MM.1S (cell line): Measurements from ENCODE around the gene F12.

Experiments used
- DNase-seq: peaks from one replicate; pipeline ENCODE4 v3.0.0-alpha.2; 2015
- H2AFZ ChIP-seq: fragments of 300-600 bp; sonication (generic); 2 replicates; pipeline ENCODE4 v1.6.0; 2016; ENCODE audit warnings: antibody characterized with exemption, low read length
- H3F3A ChIP-seq: fragments of 300-600 bp; sonication (generic); 2 replicates; pipeline ENCODE4 v1.6.1; 2016; ENCODE audit warnings: mild to moderate bottlenecking, antibody characterized with exemption, low read length, moderate library complexity, mixed read lengths; ENCODE audit not compliant: insufficient read depth
- H3K27ac ChIP-seq: fragments of 300-600 bp; sonication (generic); 2 replicates; pipeline ENCODE4 v1.5.1; 2016; ENCODE audit warnings: mild to moderate bottlenecking, low read length
- H3K27me3 ChIP-seq: fragments of 300-600 bp; sonication (generic); replicated peaks from 2 replicates; pipeline ENCODE4 v1.6.0; 2016; ENCODE audit warnings: low read length; ENCODE audit not compliant: insufficient read depth
- H3K36me3 ChIP-seq: fragments of 300-600 bp; sonication (generic); replicated peaks from 2 replicates; pipeline ENCODE4 v1.6.1; 2016; ENCODE audit warnings: mild to moderate bottlenecking, low read length, mixed read lengths; ENCODE audit not compliant: insufficient read depth
- H3K4me1 ChIP-seq: fragments of 300-600 bp; sonication (generic); 2 replicates; pipeline ENCODE4 v1.6.1; 2016; ENCODE audit warnings: low read length, mixed read lengths
- H3K4me2 ChIP-seq: fragments of 300-600 bp; sonication (generic); 2 replicates; pipeline ENCODE4 v1.6.0; 2016; ENCODE audit warnings: low read depth, low read length
- H3K4me3 ChIP-seq: fragments of 300-600 bp; sonication (generic); 2 replicates; pipeline ENCODE4 v1.5.1; 2016; ENCODE audit warnings: low read length, mixed read lengths
- H3K79me2 ChIP-seq: fragments of 300-600 bp; sonication (generic); 2 replicates; pipeline ENCODE4 v1.6.1; 2016; ENCODE audit warnings: mixed run types, low read length, mixed read lengths
- H3K9ac ChIP-seq: fragments of 300-600 bp; sonication (generic); 2 replicates; pipeline ENCODE4 v1.6.1; 2016; ENCODE audit warnings: low read length, mixed read lengths
- H3K9me2 ChIP-seq: fragments of 300-600 bp; sonication (generic); replicated peaks from 2 replicates; pipeline ENCODE4 v1.6.1; 2016; ENCODE audit warnings: mild to moderate bottlenecking, low read length, mixed read lengths; ENCODE audit not compliant: insufficient read depth
- H3K9me3 ChIP-seq: fragments of 300-600 bp; sonication (generic); replicated peaks from 2 replicates; pipeline ENCODE4 v1.6.1; 2016; ENCODE audit warnings: mild to moderate bottlenecking, low read length, mixed read lengths; ENCODE audit not compliant: insufficient read depth
- H4K20me1 ChIP-seq: fragments of 300-600 bp; sonication (generic); 2 replicates; pipeline ENCODE4 v1.6.1; 2016; ENCODE audit warnings: mild to moderate bottlenecking, low read length, moderate library complexity, mixed read lengths; ENCODE audit not compliant: insufficient read depth
- EZH2 ChIP-seq: fragments of 300-600 bp; sonication (generic); optimal IDR thresholded peaks from 2 replicates; pipeline ENCODE3; 2017; ENCODE audit warnings: low read depth, mild to moderate bottlenecking, antibody characterized with exemption, low read length, mixed read lengths
- EZH2phosphoT487 ChIP-seq: fragments of 300-600 bp; sonication (generic); IDR thresholded peaks from 2 replicates; pipeline ENCODE4 v1.6.1; 2018; ENCODE audit warnings: antibody characterized with exemption, low read length
- TF ChIP-seq, protein P1 (sequence below): fragments of 300-600 bp; sonication (generic); IDR thresholded peaks from 2 replicates; pipeline ENCODE4 v1.5.1; 2016; ENCODE audit warnings: antibody characterized with exemption, low read length, mixed read lengths

The F12 gene

DNA sequence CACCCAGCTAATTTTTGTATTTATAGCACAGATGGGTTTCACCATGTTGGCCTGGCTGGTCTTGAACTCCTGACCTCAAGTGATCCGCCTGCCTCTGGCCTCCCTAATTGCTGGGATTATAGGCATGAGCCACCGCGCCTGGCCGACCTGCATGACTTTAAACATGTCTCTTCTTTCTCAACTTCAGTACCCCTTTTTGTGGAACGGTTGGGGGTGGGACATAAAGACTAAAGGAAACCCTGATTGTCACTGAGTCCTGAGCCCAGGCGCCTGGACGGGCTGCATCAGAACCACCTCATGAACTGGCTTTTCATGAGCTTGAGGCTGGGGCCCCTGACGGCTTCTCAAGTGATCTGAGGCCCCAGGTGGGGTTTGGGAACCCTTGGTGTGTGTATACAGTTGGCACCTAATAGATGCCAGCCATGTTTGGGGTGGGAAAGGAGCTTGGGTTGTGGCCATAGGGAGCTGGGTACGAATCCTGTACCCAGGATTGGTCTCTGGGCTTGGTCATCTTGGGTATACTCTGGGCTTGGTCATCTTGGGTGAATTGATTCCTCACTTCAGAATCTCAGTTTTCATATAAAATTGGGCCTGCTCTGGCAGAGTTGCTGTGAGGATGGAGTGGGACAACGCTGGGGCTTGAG, 19.3 kb upstream of the F12 start:
- H3K27me3 ChIP-seq = no peaks in the 10 kb centered on the region
- no peaks in the 10 kb centered on the region for H4K20me1 ChIP-seq
- no peak for DNase-seq
- H2AFZ ChIP-seq = no peak overlapping the region
- peak overlapping the region; percentile 99 for H3K9ac ChIP-seq
- peak overlapping the region; percentile 100 for H3K4me2 ChIP-seq
- peaks cover 13% of the 10 kb centered on the region for H3K36me3 ChIP-seq
- peaks cover 56% of the 10 kb centered on the region for H3K4me1 ChIP-seq
- H3K79me2 ChIP-seq = peaks cover 65% of the 10 kb centered on the region
- H3F3A ChIP-seq = peaks cover 55% of the 10 kb centered on the region
- no peaks in the 10 kb centered on the region for H3K9me2 ChIP-seq
- TF ChIP-seq EZH2 (no peak), EZH2phosphoT487 (no peak)
- TF ChIP-seq, protein P1, sequence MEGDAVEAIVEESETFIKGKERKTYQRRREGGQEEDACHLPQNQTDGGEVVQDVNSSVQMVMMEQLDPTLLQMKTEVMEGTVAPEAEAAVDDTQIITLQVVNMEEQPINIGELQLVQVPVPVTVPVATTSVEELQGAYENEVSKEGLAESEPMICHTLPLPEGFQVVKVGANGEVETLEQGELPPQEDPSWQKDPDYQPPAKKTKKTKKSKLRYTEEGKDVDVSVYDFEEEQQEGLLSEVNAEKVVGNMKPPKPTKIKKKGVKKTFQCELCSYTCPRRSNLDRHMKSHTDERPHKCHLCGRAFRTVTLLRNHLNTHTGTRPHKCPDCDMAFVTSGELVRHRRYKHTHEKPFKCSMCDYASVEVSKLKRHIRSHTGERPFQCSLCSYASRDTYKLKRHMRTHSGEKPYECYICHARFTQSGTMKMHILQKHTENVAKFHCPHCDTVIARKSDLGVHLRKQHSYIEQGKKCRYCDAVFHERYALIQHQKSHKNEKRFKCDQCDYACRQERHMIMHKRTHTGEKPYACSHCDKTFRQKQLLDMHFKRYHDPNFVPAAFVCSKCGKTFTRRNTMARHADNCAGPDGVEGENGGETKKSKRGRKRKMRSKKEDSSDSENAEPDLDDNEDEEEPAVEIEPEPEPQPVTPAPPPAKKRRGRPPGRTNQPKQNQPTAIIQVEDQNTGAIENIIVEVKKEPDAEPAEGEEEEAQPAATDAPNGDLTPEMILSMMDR = no peak
- peak overlapping the region; percentile 98 for H3K27ac ChIP-seq
- H3K9me3 ChIP-seq = no peaks in the 10 kb centered on the region
- H3K4me3 ChIP-seq = peak overlapping the region; percentile 98

DNA sequence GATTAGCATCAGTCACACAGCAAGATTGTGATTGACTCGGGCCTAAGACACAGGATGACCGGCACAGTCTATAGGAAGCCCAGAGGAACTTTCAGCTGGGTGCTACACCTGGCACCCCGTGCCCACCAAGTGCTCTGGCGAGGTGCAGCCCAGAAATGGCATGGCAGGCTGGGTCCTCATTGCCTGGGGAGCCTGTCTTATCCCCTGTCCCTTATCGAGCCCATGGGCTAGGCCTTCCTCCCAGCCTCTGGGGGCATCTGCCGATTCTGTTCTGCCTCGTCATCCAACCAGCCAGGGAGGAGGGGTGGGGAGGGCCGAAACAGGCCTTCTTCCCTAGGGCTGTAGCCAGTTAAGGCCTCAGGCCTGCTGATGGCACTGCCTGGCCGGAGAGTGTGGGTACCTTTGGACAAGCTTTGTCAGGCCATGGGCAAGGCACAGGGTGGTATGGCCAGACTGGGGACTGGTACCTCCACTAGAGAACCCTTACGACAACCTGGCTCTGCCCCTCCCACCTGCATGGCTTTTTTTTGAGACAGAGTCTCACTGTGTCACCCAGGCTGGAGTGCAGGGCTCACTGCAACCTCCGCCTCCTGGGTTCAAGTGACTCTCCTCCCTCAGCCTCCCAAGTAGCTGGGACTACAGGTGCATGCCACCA, 18.7 kb upstream of the F12 start:
- peaks cover 55% of the 10 kb centered on the region for H3F3A ChIP-seq
- H3K4me2 ChIP-seq = peak overlapping the region; percentile 100
- H3K36me3 ChIP-seq = peaks cover 13% of the 10 kb centered on the region
- H3K9me2 ChIP-seq = no peaks in the 10 kb centered on the region
- TF ChIP-seq EZH2phosphoT487 = no peak
- no peak for TF ChIP-seq EZH2
- TF ChIP-seq, protein P1 = no peak
- H3K4me1 ChIP-seq = peaks cover 56% of the 10 kb centered on the region
- no peaks in the 10 kb centered on the region for H3K9me3 ChIP-seq
- peak; percentile 34 for DNase-seq
- H3K27me3 ChIP-seq = no peaks in the 10 kb centered on the region
- no peak overlapping the region for H2AFZ ChIP-seq
- peaks cover 60% of the 10 kb centered on the region for H3K79me2 ChIP-seq
- H3K27ac ChIP-seq = peak overlapping the region; percentile 98
- H3K4me3 ChIP-seq = peak overlapping the region; percentile 98
- H4K20me1 ChIP-seq = no peaks in the 10 kb centered on the region
- peak overlapping the region; percentile 99 for H3K9ac ChIP-seq

DNA sequence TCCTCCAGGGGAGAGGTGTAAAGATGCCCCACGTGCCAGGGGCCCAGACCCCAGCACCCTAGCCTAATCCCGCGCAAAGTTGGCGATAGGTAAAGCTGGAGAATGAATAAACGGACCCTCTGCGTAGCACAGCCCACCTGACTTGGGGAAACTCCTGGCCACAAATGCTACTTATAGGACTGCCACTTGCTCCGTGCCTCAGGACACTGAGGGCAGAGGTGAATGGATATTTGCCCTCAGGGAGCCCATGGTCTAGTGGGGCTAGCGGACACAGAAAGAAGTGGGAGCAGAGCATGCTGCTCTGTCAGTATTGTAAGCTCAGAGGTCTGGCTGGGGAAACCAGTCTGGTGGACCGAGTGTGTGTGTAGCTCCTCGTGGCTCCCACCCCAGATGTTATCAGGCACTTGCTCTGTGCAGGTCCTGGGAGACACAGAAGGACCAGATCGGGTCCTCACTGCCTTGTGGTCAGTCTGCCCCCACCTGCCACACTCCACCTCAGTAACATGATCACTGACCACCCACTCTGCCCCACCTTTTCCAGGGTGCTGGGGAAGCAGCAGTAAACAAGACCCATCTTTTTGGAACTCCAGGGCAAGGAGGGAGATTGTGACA, 18.0 kb upstream of the F12 start:
- peaks cover 55% of the 10 kb centered on the region for H3F3A ChIP-seq
- H3K9ac ChIP-seq = peak overlapping the region; percentile 99
- peak overlapping the region; percentile 98 for H3K27ac ChIP-seq
- TF ChIP-seq EZH2 = no peak
- TF ChIP-seq, protein P1 = no peak
- no peak for TF ChIP-seq EZH2phosphoT487
- no peaks in the 10 kb centered on the region for H3K9me3 ChIP-seq
- no peaks in the 10 kb centered on the region for H4K20me1 ChIP-seq
- no peaks in the 10 kb centered on the region for H3K9me2 ChIP-seq
- H3K27me3 ChIP-seq = no peaks in the 10 kb centered on the region
- peak overlapping the region; percentile 100 for H3K4me2 ChIP-seq
- H3K4me1 ChIP-seq = peaks cover 52% of the 10 kb centered on the region
- no peak overlapping the region for H2AFZ ChIP-seq
- H3K36me3 ChIP-seq = peaks cover 10% of the 10 kb centered on the region
- peaks cover 53% of the 10 kb centered on the region for H3K79me2 ChIP-seq
- peak; percentile 30 for DNase-seq
- H3K4me3 ChIP-seq = peak overlapping the region; percentile 98
